Lower lobe of right lung (tissue), 2 donors: ENCODE results near the gene ZNF385B. TPM values are rescaled to one million over a fixed set of nuclear protein-coding genes. Genes with fewer than 3 reads are reported as not detected.
A peak's percentile ranks its signal among the peaks of the same experiment; 100 is the strongest.

Experiments used
- ATAC-seq, 2 donors: fragments of 200-7000 bp; cut with Tn5 transposase; one replicate each; pipeline ENCODE4 v1.9.1; 2020 to 2022; ENCODE audit warnings: mild to moderate bottlenecking in 2 of 2, moderate library complexity in 2 of 2
- DNase-seq: peaks from one replicate; pipeline ENCODE4 v3.0.0-alpha.2; 2020
- H3K27ac ChIP-seq: fragments of 200-600 bp; one replicate; pipeline ENCODE4 v1.8.0; 2022
- H3K27me3 ChIP-seq: fragments of 200-600 bp; one replicate; pipeline ENCODE4 v1.8.0; 2022; ENCODE audit warnings: low read depth
- H3K36me3 ChIP-seq: fragments of 200-600 bp; one replicate; pipeline ENCODE4 v1.8.0; 2022; ENCODE audit warnings: mild to moderate bottlenecking
- H3K4me1 ChIP-seq: fragments of 200-600 bp; one replicate; pipeline ENCODE4 v1.8.0; 2022
- H3K4me3 ChIP-seq: fragments of 200-600 bp; one replicate; pipeline ENCODE4 v1.8.0; 2022; ENCODE audit warnings: mild to moderate bottlenecking
- H3K9me3 ChIP-seq: fragments of 200-600 bp; one replicate; pipeline ENCODE4 v1.8.0; 2022
- CTCF ChIP-seq: fragments of 200-600 bp; IDR thresholded peaks from one replicate; pipeline ENCODE4 v1.8.0; 2022; ENCODE audit warnings: antibody characterized with exemption, mild to moderate bottlenecking
- intact Hi-C: fragments of 100-400 bp; cut with DNase I; formaldehyde crosslinking; loops from one replicate; pipeline ENCODE4 v1.11.0; 2022
- total RNA-seq: library from RNA; stranded (reverse); fragmentation: NEBNext Ultra II Directional; extraction: Animal tissue kit (Norgen Biotek cat#: 25700); gene quantifications from one replicate; pipeline ENCODE4 v1.2.1, GENCODE V29; 2021
- donor health status: DM: no; HTN: yes; CAD: no; lungs with severe emphysema.

ZNF385B gene
- total RNA-seq, 1 donor from 2014 or later = 63.2 TPM

- Histone ChIP-seq H3K4me3 (no peak overlapping the region), H3K36me3 (no peaks in the 10 kb centered on the region), H3K27me3 (no peaks in the 10 kb centered on the region), H3K27ac (no peak overlapping the region), H3K4me1 (no peaks in the 10 kb centered on the region), H3K9me3 (no peaks in the 10 kb centered on the region)
- intact Hi-C loops = no loop called here
- no peak for TF ChIP-seq CTCF
- no peak for DNase-seq
- no peak for ATAC-seq
These were observed 238.6 kb downstream of the ZNF385B start for GRCh38 chr2:179622635-179623300.

- DNase-seq (no peak), ATAC-seq (no peak)
- no peaks in the 10 kb centered on the region for H3K27me3 ChIP-seq
- no peaks in the 10 kb centered on the region for H3K4me1 ChIP-seq
- H3K36me3 ChIP-seq = no peaks in the 10 kb centered on the region
- no peak overlapping the region for H3K27ac ChIP-seq
- H3K9me3 ChIP-seq = no peaks in the 10 kb centered on the region
- no peak overlapping the region for H3K4me3 ChIP-seq
- intact Hi-C loops = no loop called here
- no peak for TF ChIP-seq CTCF
These were observed 239.3 kb downstream of the ZNF385B start for GRCh38 chr2:179622112-179622511.

- Histone ChIP-seq H3K27me3 (no peaks in the 10 kb centered on the region), H3K4me1 (no peaks in the 10 kb centered on the region), H3K27ac (no peak overlapping the region), H3K36me3 (no peaks in the 10 kb centered on the region), H3K4me3 (no peak overlapping the region), H3K9me3 (no peaks in the 10 kb centered on the region)
- ATAC-seq (no peak), DNase-seq (no peak)
- intact Hi-C loops = no loop called here
- TF ChIP-seq CTCF = no peak
These were observed 241.4 kb downstream of the ZNF385B start for GRCh38 chr2:179619947-179620467.

GRCh38 chr2:179614121-179614520, 247.3 kb downstream of the ZNF385B start:
- DNase-seq (no peak), ATAC-seq (no peak)
- TF ChIP-seq CTCF = no peak
- Histone ChIP-seq H3K4me3 (no peak overlapping the region), H3K36me3 (no peaks in the 10 kb centered on the region), H3K9me3 (no peaks in the 10 kb centered on the region), H3K4me1 (peaks cover 23% of the 10 kb centered on the region), H3K27ac (no peak overlapping the region), H3K27me3 (no peaks in the 10 kb centered on the region)
- intact Hi-C loops = no loop called here

GRCh38 chr2:179613701-179614100, 247.7 kb downstream of the ZNF385B start:
- Histone ChIP-seq H3K27me3 (no peaks in the 10 kb centered on the region), H3K4me3 (no peak overlapping the region), H3K27ac (no peak overlapping the region), H3K36me3 (no peaks in the 10 kb centered on the region), H3K9me3 (no peaks in the 10 kb centered on the region), H3K4me1 (peaks cover 23% of the 10 kb centered on the region)
- ATAC-seq (peak; percentile 46 to 78), DNase-seq (peak; percentile 43)
- intact Hi-C loops = no loop called here
- TF ChIP-seq CTCF = no peak
